Smooth muscle cell (in vitro differentiated cells): ENCODE results near the gene RAE1. TPM values are rescaled to one million over a fixed set of nuclear protein-coding genes. Genes with fewer than 3 reads are reported as not detected.
A peak's percentile ranks its signal among the peaks of the same experiment; 100 is the strongest.

ENCODE experiments used
- DNase-seq: peaks from one replicate; lab custom pipeline; 2025; ENCODE audit not compliant: unreplicated experiment; lab: John Stamatoyannopoulos, UW
- H2AFZ ChIP-seq: fragments of 200-600 bp; sonication (generic); 2 replicates; pipeline ENCODE4 v1.6.0; 2016; ENCODE audit warnings: antibody characterized with exemption, low read depth, mild to moderate bottlenecking
- H3F3A ChIP-seq: fragments of 200-600 bp; sonication (generic); 2 replicates; pipeline ENCODE4 v1.6.0; 2017; ENCODE audit warnings: antibody characterized with exemption, low read depth
- H3K27ac ChIP-seq: fragments of 200-600 bp; sonication (generic); 2 replicates; pipeline ENCODE4 v1.5.1; 2016; ENCODE audit warnings: low read depth, mild to moderate bottlenecking
- H3K27me3 ChIP-seq: fragments of 200-600 bp; sonication (generic); 2 replicates; pipeline ENCODE4 v1.6.1; 2016; ENCODE audit warnings: low read depth, mild to moderate bottlenecking
- H3K36me3 ChIP-seq: fragments of 200-600 bp; sonication (generic); 2 replicates; pipeline ENCODE4 v1.5.1; 2016; ENCODE audit warnings: low read depth
- H3K4me1 ChIP-seq: fragments of 200-600 bp; sonication (generic); 2 replicates; pipeline ENCODE4 v1.5.1; 2016; ENCODE audit warnings: low read depth
- H3K4me2 ChIP-seq: fragments of 200-600 bp; sonication (generic); 2 replicates; pipeline ENCODE4 v1.6.0; 2016; ENCODE audit warnings: mild to moderate bottlenecking
- H3K4me3 ChIP-seq: fragments of 200-600 bp; sonication (generic); 2 replicates; pipeline ENCODE4 v1.5.1; 2016; ENCODE audit warnings: mild to moderate bottlenecking
- H3K79me2 ChIP-seq: fragments of 200-600 bp; sonication (generic); 2 replicates; pipeline ENCODE4 v1.6.0; 2016; ENCODE audit warnings: low read depth, mild to moderate bottlenecking
- H3K9ac ChIP-seq: fragments of 200-600 bp; sonication (generic); 2 replicates; pipeline ENCODE4 v1.6.0; 2016; ENCODE audit warnings: low read depth
- H3K9me3 ChIP-seq: fragments of 200-600 bp; sonication (generic); replicated peaks from 2 replicates; pipeline ENCODE4 v1.5.1; 2016; ENCODE audit warnings: low read depth
- H4K20me1 ChIP-seq: fragments of 200-600 bp; sonication (generic); 2 replicates; pipeline ENCODE4 v1.6.0; 2016; ENCODE audit warnings: low read depth
- WGBS: methylation state at CpG from one replicate; pipeline ENCODE4 v1.1.7; 2016; ENCODE audit warnings: low lambda C conversion rate; 5-methylcytosine and 5-hydroxymethylcytosine counted together
- polyA plus RNA-seq: library from polyadenylated mRNA; unstranded; fragments of >200 nt; fragmentation: Nextera tagmentation; extraction: Ambion mirVana; gene quantifications from 2 replicates; pipeline ENCODE4 v1.2.1, GENCODE V29; 2016
- total RNA-seq: library from RNA; depleted of rRNA; stranded (reverse); fragments of >200 nt; gene quantifications from 2 replicates; pipeline ENCODE4 v1.2.3, GENCODE V29; 2014
- TF ChIP-seq, protein P1 (sequence below): fragments of 200-600 bp; sonication (generic); IDR thresholded peaks from 2 replicates; pipeline ENCODE4 v1.5.1; 2017; ENCODE audit warnings: borderline replicate concordance, mild to moderate bottlenecking, antibody characterized with exemption; ENCODE audit not compliant: insufficient read depth, poor library complexity, severe bottlenecking

RAE1 gene
- total and polyA plus RNA-seq, 2 experiments from 2014 or later = 34.9 to 53.5 TPM

DNA sequence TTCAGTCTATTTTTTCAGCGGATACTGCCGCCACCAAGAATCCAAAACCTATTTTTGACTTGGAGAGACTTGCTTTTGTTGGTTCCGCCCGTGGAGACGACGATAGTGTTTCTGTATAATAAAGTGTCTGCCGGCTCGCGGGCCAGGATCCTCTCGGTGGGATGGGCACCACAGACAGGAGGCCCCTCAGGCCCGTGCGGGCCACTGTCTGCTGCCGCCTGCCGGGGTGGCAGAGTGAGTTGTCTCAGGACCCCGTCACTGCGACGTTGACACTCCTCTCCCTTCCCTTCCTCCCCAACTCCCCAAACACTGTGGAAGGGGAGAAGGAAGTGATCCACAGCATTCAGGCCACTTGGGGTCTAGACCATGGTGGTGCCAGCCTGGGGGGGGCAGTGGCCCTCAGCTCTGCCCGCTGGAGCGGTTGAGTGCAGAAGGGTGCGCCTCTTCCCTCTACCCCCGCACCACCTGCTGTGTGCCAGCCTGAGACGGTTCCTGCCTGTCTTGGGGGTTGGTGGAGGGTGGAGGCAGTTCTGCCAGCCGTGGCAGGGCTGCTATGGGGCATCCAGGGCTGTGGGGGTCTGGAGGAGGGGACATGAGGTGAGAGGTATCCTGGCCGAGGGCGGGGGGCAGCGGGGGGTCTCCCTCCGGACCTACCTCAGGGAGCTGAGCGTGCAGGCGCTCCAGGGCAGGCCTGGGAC, 57.6 kb downstream of the RAE1 start:
- H3K36me3 ChIP-seq = no peaks in the 10 kb centered on the region

DNA sequence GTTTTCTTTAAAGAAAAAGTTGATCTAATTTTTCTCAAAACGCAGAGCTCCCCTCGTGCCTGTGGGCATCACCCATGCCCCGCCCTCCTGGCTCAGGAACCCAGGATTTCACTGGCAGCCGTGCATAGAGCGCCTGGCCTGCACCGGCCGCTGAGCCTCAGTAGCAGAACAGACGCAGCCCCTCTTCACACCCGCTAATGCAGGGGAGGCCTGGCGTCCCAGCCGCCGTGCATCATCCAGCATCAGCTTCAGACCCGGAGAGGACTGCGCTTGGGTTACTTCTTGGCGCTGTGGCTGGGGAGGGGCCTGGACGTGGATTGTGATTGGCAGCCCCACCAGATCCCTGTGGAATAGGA, 58.2 kb downstream of the RAE1 start:
- WGBS = 90% methylated on average over 16 of the region's 16 CpGs
- no peaks in the 10 kb centered on the region for H3K27me3 ChIP-seq
- TF ChIP-seq, protein P1, sequence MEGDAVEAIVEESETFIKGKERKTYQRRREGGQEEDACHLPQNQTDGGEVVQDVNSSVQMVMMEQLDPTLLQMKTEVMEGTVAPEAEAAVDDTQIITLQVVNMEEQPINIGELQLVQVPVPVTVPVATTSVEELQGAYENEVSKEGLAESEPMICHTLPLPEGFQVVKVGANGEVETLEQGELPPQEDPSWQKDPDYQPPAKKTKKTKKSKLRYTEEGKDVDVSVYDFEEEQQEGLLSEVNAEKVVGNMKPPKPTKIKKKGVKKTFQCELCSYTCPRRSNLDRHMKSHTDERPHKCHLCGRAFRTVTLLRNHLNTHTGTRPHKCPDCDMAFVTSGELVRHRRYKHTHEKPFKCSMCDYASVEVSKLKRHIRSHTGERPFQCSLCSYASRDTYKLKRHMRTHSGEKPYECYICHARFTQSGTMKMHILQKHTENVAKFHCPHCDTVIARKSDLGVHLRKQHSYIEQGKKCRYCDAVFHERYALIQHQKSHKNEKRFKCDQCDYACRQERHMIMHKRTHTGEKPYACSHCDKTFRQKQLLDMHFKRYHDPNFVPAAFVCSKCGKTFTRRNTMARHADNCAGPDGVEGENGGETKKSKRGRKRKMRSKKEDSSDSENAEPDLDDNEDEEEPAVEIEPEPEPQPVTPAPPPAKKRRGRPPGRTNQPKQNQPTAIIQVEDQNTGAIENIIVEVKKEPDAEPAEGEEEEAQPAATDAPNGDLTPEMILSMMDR = no peak

More for the DNA sequence above, 57.6 kb downstream of the RAE1 start:
- Histone ChIP-seq H3K4me1 (peaks cover 7% of the 10 kb centered on the region), H2AFZ (no peak overlapping the region), H3K27me3 (no peaks in the 10 kb centered on the region), H3K79me2 (no peaks in the 10 kb centered on the region), H3K4me3 (no peak overlapping the region), H3K9me3 (no peaks in the 10 kb centered on the region), H3K9ac (no peak overlapping the region), H4K20me1 (no peaks in the 10 kb centered on the region), H3K4me2 (no peak overlapping the region), H3F3A (peaks cover 4% of the 10 kb centered on the region), H3K27ac (no peak overlapping the region)
- DNase-seq = no peak
- 95% methylated on average over 29 of the region's 29 CpGs for WGBS
- TF ChIP-seq, protein P1 = no peak

DNA sequence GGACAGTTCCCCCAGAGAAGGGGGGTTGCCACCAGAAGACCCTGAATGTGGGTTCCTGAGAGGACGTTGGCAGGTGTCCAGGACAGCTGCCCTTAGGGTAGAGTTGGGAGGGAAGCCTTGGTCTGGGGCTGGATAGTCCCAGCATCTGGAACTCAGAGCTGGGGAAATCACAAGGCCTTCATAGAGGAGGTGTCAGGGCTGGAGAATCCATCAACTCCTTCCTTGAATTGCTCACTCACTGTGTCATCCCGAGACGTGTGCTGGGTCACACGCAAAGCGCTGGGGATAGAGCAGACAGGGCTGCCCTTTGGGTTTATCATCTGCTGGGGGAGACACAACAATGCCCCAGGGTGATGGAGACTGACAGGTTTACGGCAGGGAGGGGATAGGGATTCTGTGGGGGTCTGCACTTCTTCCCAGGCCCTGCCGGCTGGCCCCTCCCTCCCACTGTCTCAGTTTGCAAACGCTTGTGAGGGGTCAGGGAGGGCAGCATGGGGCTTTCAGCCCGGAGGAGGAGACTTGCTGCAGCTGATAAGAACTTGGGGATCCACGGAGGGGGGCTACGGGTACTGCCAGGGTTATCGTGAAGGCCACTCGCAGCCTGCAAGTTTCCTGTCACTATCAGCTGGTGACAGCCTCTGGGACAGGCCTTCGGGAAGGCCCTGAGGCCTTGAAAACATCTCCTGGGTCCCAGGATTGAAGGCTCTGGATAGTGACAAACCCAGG, 58.8 kb downstream of the RAE1 start:
- H3K4me2 ChIP-seq = peak overlapping the region; percentile 28
- no peak overlapping the region for H3K4me3 ChIP-seq
- TF ChIP-seq, protein P1 = no peak
- H3K4me1 ChIP-seq = peaks cover 7% of the 10 kb centered on the region
- no peak overlapping the region for H3K9ac ChIP-seq
- H3K79me2 ChIP-seq = no peaks in the 10 kb centered on the region
- peaks cover 4% of the 10 kb centered on the region for H3F3A ChIP-seq
- 17% methylated on average over 14 of the region's 14 CpGs for WGBS
- no peak for DNase-seq
- H3K27me3 ChIP-seq = no peaks in the 10 kb centered on the region
- no peak overlapping the region for H3K27ac ChIP-seq
- no peak overlapping the region for H2AFZ ChIP-seq
- H4K20me1 ChIP-seq = no peaks in the 10 kb centered on the region
- H3K36me3 ChIP-seq = no peaks in the 10 kb centered on the region
- no peaks in the 10 kb centered on the region for H3K9me3 ChIP-seq

More for the DNA sequence above, 58.2 kb downstream of the RAE1 start:
- no peak overlapping the region for H2AFZ ChIP-seq
- no peaks in the 10 kb centered on the region for H3K36me3 ChIP-seq
- DNase-seq = no peak
- H3K27ac ChIP-seq = no peak overlapping the region
- peaks cover 7% of the 10 kb centered on the region for H3K4me1 ChIP-seq
- H3K4me3 ChIP-seq = no peak overlapping the region
- H3K4me2 ChIP-seq = no peak overlapping the region
- H4K20me1 ChIP-seq = no peaks in the 10 kb centered on the region
- no peak overlapping the region for H3K9ac ChIP-seq
- peaks cover 4% of the 10 kb centered on the region for H3F3A ChIP-seq
- no peaks in the 10 kb centered on the region for H3K9me3 ChIP-seq
- H3K79me2 ChIP-seq = no peaks in the 10 kb centered on the region
